ENCODE data around the gene KCNN1.

GRCh38 chr19:17932485-17933338 lies 34.2 kb upstream of the KCNN1 start, which contains the start of gene CCDC124:
- TF ChIP-seq GABPA (IDR thresholded peaks at IDR 0.05; ENCODE audit: low read depth) (no peak; the same call in 1 of the 2 replicates), POLR2AphosphoS5 (IDR thresholded peaks at IDR 0.05; ENCODE audit: low read depth) (peak; percentile 70), CTCF (IDR thresholded peaks at IDR 0.05; ENCODE audit: insufficient read depth, low read length) (peak; percentile 96), REST (IDR thresholded peaks at IDR 0.05; ENCODE audit: insufficient replicate concordance, low read depth) (no peak), SPI1 (IDR thresholded peaks at IDR 0.05; ENCODE audit: borderline replicate concordance, low read depth) (peak; percentile 1; the same call in 1 of the 2 replicates)
